ENCODE data around the gene TBX4. TPM values are rescaled to one million over a fixed set of nuclear protein-coding genes. Genes with fewer than 3 reads are reported as not detected.
A peak's percentile ranks its signal among the peaks of the same experiment; 100 is the strongest.

Gene TBX4
- total and polyA plus RNA-seq, 2 of the 13 experiments (the other 11 are each of a cell fraction or from before 2014, with no cell fraction given): 0.11 to 1.1 TPM

DNA sequence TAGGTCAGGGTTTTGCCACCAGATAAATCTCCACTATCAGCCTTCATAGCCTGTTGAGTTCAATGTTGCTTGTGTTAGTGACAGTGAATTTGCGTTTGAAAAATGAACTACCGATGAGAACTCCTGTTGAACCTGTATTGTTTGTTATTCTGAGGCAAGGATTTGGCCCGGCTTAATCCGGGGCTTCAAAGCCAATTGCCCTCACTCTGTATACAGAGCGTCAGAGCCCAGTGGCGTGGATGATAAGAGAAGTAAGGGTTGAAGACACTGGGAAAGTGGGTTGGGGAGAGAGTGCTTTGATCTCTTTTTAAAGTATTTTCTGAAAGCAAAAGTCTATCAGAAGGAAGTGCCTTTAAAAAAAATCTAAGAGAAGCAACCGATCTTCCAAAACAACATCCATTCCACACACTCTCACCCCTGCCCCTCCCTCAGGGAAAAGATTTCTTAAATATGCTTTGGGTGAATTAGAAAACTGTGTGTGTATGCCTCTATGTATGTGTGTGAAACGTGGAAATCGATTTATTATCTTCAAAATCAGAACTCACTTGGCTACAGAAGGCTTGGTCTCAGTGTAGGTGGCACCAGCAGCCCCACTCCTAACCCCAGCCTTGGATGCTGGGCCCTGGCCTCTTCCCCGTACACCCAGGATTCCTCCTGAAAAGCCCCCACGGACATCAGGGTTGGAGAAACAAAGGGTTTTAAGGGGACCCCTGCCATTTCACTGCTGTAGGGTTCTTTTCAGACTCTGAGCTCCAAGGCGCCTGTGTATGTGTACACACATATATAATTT is 8.8 kb downstream of the TBX4 start (continued):
- no peak for TF ChIP-seq ZNF589 (CRISPR knock-in tag; conservative IDR thresholded peaks at IDR 0.05)
- TF ChIP-seq, protein P1, sequence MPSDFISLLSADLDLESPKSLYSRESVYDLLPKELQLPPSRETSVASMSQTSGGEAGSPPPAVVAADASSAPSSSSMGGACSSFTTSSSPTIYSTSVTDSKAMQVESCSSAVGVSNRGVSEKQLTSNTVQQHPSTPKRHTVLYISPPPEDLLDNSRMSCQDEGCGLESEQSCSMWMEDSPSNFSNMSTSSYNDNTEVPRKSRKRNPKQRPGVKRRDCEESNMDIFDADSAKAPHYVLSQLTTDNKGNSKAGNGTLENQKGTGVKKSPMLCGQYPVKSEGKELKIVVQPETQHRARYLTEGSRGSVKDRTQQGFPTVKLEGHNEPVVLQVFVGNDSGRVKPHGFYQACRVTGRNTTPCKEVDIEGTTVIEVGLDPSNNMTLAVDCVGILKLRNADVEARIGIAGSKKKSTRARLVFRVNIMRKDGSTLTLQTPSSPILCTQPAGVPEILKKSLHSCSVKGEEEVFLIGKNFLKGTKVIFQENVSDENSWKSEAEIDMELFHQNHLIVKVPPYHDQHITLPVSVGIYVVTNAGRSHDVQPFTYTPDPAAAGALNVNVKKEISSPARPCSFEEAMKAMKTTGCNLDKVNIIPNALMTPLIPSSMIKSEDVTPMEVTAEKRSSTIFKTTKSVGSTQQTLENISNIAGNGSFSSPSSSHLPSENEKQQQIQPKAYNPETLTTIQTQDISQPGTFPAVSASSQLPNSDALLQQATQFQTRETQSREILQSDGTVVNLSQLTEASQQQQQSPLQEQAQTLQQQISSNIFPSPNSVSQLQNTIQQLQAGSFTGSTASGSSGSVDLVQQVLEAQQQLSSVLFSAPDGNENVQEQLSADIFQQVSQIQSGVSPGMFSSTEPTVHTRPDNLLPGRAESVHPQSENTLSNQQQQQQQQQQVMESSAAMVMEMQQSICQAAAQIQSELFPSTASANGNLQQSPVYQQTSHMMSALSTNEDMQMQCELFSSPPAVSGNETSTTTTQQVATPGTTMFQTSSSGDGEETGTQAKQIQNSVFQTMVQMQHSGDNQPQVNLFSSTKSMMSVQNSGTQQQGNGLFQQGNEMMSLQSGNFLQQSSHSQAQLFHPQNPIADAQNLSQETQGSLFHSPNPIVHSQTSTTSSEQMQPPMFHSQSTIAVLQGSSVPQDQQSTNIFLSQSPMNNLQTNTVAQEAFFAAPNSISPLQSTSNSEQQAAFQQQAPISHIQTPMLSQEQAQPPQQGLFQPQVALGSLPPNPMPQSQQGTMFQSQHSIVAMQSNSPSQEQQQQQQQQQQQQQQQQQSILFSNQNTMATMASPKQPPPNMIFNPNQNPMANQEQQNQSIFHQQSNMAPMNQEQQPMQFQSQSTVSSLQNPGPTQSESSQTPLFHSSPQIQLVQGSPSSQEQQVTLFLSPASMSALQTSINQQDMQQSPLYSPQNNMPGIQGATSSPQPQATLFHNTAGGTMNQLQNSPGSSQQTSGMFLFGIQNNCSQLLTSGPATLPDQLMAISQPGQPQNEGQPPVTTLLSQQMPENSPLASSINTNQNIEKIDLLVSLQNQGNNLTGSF (CRISPR knock-in tag; IDR thresholded peaks at IDR 0.05): no peak
- peak; percentile 15; the same call in 1 of the 2 replicates for TF ChIP-seq KDM6A (CRISPR knock-in tag; IDR thresholded peaks at IDR 0.05; ENCODE audit: low read depth)
- TF ChIP-seq ZNF234 (CRISPR knock-in tag; conservative IDR thresholded peaks at IDR 0.05): no peak
- TF ChIP-seq ATF7-NPFF (CRISPR knock-in tag; IDR thresholded peaks at IDR 0.05; ENCODE audit: low read depth): no peak
- TF ChIP-seq KAT2B (IDR thresholded peaks at IDR 0.05; ENCODE audit: borderline replicate concordance, low read depth, low read length): no peak
- TF ChIP-seq DZIP1 (CRISPR knock-in tag; IDR thresholded peaks at IDR 0.05): no peak
- no peak for TF ChIP-seq RBM22 (optimal IDR thresholded peaks at IDR 0.05; ENCODE audit: low read length)
- TF ChIP-seq ZSCAN9 (CRISPR knock-in tag; IDR thresholded peaks at IDR 0.05; ENCODE audit: borderline replicate concordance): no peak
- TF ChIP-seq ZNF138 (CRISPR knock-in tag; IDR thresholded peaks at IDR 0.05; ENCODE audit: low read depth): no peak
- no peak for TF ChIP-seq ZNF232 (CRISPR knock-in tag; IDR thresholded peaks at IDR 0.05; ENCODE audit: borderline replicate concordance)
- no peak; the same call in 1 of the 2 replicates for TF ChIP-seq ZNF652 (CRISPR knock-in tag; IDR thresholded peaks at IDR 0.05; ENCODE audit: borderline replicate concordance, low read depth)
- TF ChIP-seq PHF5A (CRISPR knock-in tag; IDR thresholded peaks at IDR 0.05; ENCODE audit: low read depth, unreplicated experiment): no peak
- TF ChIP-seq ZNF431 (CRISPR knock-in tag; IDR thresholded peaks at IDR 0.05; ENCODE audit: borderline replicate concordance, low read depth): no peak
- TF ChIP-seq KLF9 (CRISPR knock-in tag; IDR thresholded peaks at IDR 0.05; ENCODE audit: low read depth): 0 out of 2 replicates have a peak, but pooled peaks have one; percentile 19
- no peak for TF ChIP-seq FOXC1 (CRISPR knock-in tag; IDR thresholded peaks at IDR 0.05; ENCODE audit: borderline replicate concordance)
- TF ChIP-seq ZNF703 (CRISPR knock-in tag; IDR thresholded peaks at IDR 0.05; ENCODE audit: borderline replicate concordance): no peak
- TF ChIP-seq ZBTB21 (CRISPR knock-in tag; IDR thresholded peaks at IDR 0.05): 0 out of 2 replicates have a peak, but pooled peaks have one; percentile 36
- TF ChIP-seq AKAP8 (CRISPR knock-in tag; IDR thresholded peaks at IDR 0.05): no peak
- no peak for TF ChIP-seq PBX3 (CRISPR knock-in tag; IDR thresholded peaks at IDR 0.05; ENCODE audit: borderline replicate concordance)
- TF ChIP-seq PTBP1 (IDR thresholded peaks at IDR 0.05; ENCODE audit: low read depth, low read length, poor library complexity, severe bottlenecking): no peak

All from HepG2 (cell line).